Ovary (tissue), 3 donors: ENCODE results near the gene ACTR5.

Experiments used
- POLR2A ChIP-seq: fragments of 450-650 bp; IDR thresholded peaks from one replicate; pipeline ENCODE4 v1.6.1; 2017; ENCODE audit warnings: antibody characterized with exemption, mild to moderate bottlenecking, moderate library complexity
- TF ChIP-seq, protein P1 (sequence below), 3 donors: fragments of 450-650 bp in 2 of 3; fragments of 200-600 bp in 1 of 3; IDR thresholded peaks; one replicate each; pipeline versions ENCODE4 v1.5.1 to v1.8.0; 2016 to 2022; ENCODE audit warnings: antibody characterized with exemption in 3 of 3, mild to moderate bottlenecking in 1 of 3
- donor health status: DM: no; HTN: no; CAD: no.

DNA sequence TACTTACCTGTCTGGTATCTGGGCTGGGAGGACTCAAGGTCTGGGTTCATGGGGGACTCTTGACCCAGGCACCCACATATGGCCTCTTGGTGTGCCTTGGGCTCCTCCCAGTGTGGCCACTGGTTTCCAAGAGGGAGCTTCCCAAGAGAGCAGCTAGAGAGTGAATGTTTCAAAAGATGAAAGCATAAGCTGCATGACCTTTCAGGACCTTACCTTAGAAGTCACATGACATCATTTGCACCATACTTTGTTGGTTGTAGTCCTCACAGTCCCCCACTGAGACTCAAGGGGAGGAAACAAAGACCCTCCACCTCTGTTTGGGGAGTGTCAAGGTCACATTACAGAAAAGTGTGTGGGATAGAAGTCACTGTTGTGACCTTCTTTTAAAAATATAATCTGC, 13.9 kb downstream of the ACTR5 start:
- TF ChIP-seq POLR2A, result no peak
- TF ChIP-seq, protein P1, sequence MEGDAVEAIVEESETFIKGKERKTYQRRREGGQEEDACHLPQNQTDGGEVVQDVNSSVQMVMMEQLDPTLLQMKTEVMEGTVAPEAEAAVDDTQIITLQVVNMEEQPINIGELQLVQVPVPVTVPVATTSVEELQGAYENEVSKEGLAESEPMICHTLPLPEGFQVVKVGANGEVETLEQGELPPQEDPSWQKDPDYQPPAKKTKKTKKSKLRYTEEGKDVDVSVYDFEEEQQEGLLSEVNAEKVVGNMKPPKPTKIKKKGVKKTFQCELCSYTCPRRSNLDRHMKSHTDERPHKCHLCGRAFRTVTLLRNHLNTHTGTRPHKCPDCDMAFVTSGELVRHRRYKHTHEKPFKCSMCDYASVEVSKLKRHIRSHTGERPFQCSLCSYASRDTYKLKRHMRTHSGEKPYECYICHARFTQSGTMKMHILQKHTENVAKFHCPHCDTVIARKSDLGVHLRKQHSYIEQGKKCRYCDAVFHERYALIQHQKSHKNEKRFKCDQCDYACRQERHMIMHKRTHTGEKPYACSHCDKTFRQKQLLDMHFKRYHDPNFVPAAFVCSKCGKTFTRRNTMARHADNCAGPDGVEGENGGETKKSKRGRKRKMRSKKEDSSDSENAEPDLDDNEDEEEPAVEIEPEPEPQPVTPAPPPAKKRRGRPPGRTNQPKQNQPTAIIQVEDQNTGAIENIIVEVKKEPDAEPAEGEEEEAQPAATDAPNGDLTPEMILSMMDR (IDR thresholded peaks at IDR 0.05), result no peak
